Activated T-helper 1 cell treated with anti-CD3 and anti-CD28 coated beads, Interleukin-12 subunit alpha, Interleukin-12 subunit beta, Interleukin-2, Interleukin-4 antibody, amounts not matched to agents 30 ng/mL and 10 ng/mL and 1 ng/mL, durations not matched to agents 14 hours and 24 hours and 36 hours (primary cell): Measurements from ENCODE around the gene RBM5. TPM values are rescaled to one million over a fixed set of nuclear protein-coding genes. Genes with fewer than 3 reads are reported as not detected.
A peak's percentile ranks its signal among the peaks of the same experiment; 100 is the strongest.

Experiments used
- DNase-seq: peaks from one replicate; pipeline ENCODE4 v3.0.0; 2021; ENCODE audit warnings: low spot score
- H3K27ac Mint-ChIP-seq: one replicate; pipeline ENCODE4 v1.8.0; 2021; ENCODE audit warnings: mild to moderate bottlenecking, mixed read lengths
- H3K27me3 Mint-ChIP-seq: one replicate; pipeline ENCODE4 v1.8.0; 2022; ENCODE audit warnings: mild to moderate bottlenecking, moderate library complexity, mixed read lengths; ENCODE audit not compliant: insufficient read depth
- H3K36me3 Mint-ChIP-seq: one replicate; pipeline ENCODE4 v1.8.0; 2021; ENCODE audit warnings: low read depth, mixed read lengths
- H3K4me1 Mint-ChIP-seq: one replicate; pipeline ENCODE4 v1.8.0; 2021; ENCODE audit warnings: low read depth, mixed read lengths
- H3K4me3 Mint-ChIP-seq: one replicate; pipeline ENCODE4 v1.8.0; 2021; ENCODE audit warnings: mild to moderate bottlenecking, moderate library complexity, mixed read lengths
- H3K9me3 Mint-ChIP-seq: one replicate; pipeline ENCODE4 v1.8.0; 2021; ENCODE audit warnings: mixed read lengths
- intact Hi-C: fragments of 100-400 bp; cut with micrococcal nuclease; formaldehyde crosslinking; loops from one replicate; pipeline ENCODE4 v1.15.1; 2024
- total RNA-seq: library from RNA; stranded (reverse); gene quantifications from 2 replicates; pipeline ENCODE4 v1.2.3, GENCODE V29; 2022

Gene RBM5
- total RNA-seq, 1 donor from 2014 or later, result 157 TPM

GRCh38 chr3:50100956-50101845 is 12.5 kb downstream of the RBM5 start:
- peaks cover 60% of the 10 kb centered on the region for H3K36me3 Mint-ChIP-seq
- no peaks in the 10 kb centered on the region for H3K27me3 Mint-ChIP-seq
- H3K9me3 Mint-ChIP-seq, result no peaks in the 10 kb centered on the region
- H3K4me3 Mint-ChIP-seq, result no peak overlapping the region
- peaks cover 6% of the 10 kb centered on the region for H3K4me1 Mint-ChIP-seq
- intact Hi-C loops, result no loop called here
- H3K27ac Mint-ChIP-seq, result no peak overlapping the region
- no peak for DNase-seq

GRCh38 chr3:50102558-50102957 is 13.8 kb downstream of the RBM5 start:
- Mint-ChIP-seq H3K36me3 (peaks cover 62% of the 10 kb centered on the region), H3K27ac (no peak overlapping the region)
- DNase-seq, result no peak

GRCh38 chr3:50111757-50112156 is 23.0 kb downstream of the RBM5 start:
- H3K27ac Mint-ChIP-seq, result no peak overlapping the region
- no peak for DNase-seq
- H3K4me3 Mint-ChIP-seq, result no peak overlapping the region
- H3K36me3 Mint-ChIP-seq, result peaks cover 68% of the 10 kb centered on the region
- no peaks in the 10 kb centered on the region for H3K27me3 Mint-ChIP-seq
- H3K9me3 Mint-ChIP-seq, result no peaks in the 10 kb centered on the region
- peaks cover 9% of the 10 kb centered on the region for H3K4me1 Mint-ChIP-seq
- intact Hi-C loops, result no loop called here

More at GRCh38 chr3:50102558-50102957, 13.8 kb downstream of the RBM5 start:
- Mint-ChIP-seq H3K4me1 (no peaks in the 10 kb centered on the region), H3K4me3 (no peak overlapping the region), H3K27me3 (no peaks in the 10 kb centered on the region), H3K9me3 (no peaks in the 10 kb centered on the region)
- intact Hi-C loops, result no loop called here

GRCh38 chr3:50112462-50112861 is 23.7 kb downstream of the RBM5 start:
- Mint-ChIP-seq H3K4me1 (peaks cover 9% of the 10 kb centered on the region), H3K4me3 (no peak overlapping the region), H3K27ac (no peak overlapping the region), H3K9me3 (no peaks in the 10 kb centered on the region), H3K36me3 (peaks cover 67% of the 10 kb centered on the region), H3K27me3 (no peaks in the 10 kb centered on the region)
- intact Hi-C loops, result no loop called here
- DNase-seq, result no peak

- no peak overlapping the region for H3K4me3 Mint-ChIP-seq
- no peak for DNase-seq
- peaks cover 9% of the 10 kb centered on the region for H3K4me1 Mint-ChIP-seq
- H3K27me3 Mint-ChIP-seq, result no peaks in the 10 kb centered on the region
- intact Hi-C loops, result no loop called here
- H3K9me3 Mint-ChIP-seq, result no peaks in the 10 kb centered on the region
- peaks cover 49% of the 10 kb centered on the region for H3K36me3 Mint-ChIP-seq
- H3K27ac Mint-ChIP-seq, result no peak overlapping the region
Observed at GRCh38 chr3:50117120-50117519, 28.4 kb downstream of the RBM5 start.

- no peak overlapping the region for H3K27ac Mint-ChIP-seq
- intact Hi-C loops, result no loop called here
- no peak overlapping the region for H3K4me3 Mint-ChIP-seq
- no peaks in the 10 kb centered on the region for H3K27me3 Mint-ChIP-seq
- peaks cover 7% of the 10 kb centered on the region for H3K4me1 Mint-ChIP-seq
- no peak for DNase-seq
- no peaks in the 10 kb centered on the region for H3K9me3 Mint-ChIP-seq
- H3K36me3 Mint-ChIP-seq, result peaks cover 44% of the 10 kb centered on the region
Observed at GRCh38 chr3:50118237-50118636, 29.5 kb downstream of the RBM5 start.

- Mint-ChIP-seq H3K27me3 (no peaks in the 10 kb centered on the region), H3K27ac (no peak overlapping the region), H3K4me3 (no peak overlapping the region), H3K4me1 (no peaks in the 10 kb centered on the region), H3K36me3 (peaks cover 31% of the 10 kb centered on the region), H3K9me3 (no peaks in the 10 kb centered on the region)
- no peak for DNase-seq
- intact Hi-C loops, result loop anchor here (2.0 kb wide), 1 partner anchor 35 kb away; the partner anchor contains the start of gene SEMA3F
Observed at GRCh38 chr3:50119786-50120185, 31.1 kb downstream of the RBM5 start.

- no peak for DNase-seq
- intact Hi-C loops, result loop anchor here (1.0 to 2.0 kb wide), 4 partner anchors 34 to 153 kb away; partner anchors contain the start of gene SEMA3F
- no peaks in the 10 kb centered on the region for H3K9me3 Mint-ChIP-seq
- H3K27ac Mint-ChIP-seq, result no peak overlapping the region
- H3K27me3 Mint-ChIP-seq, result no peaks in the 10 kb centered on the region
- H3K4me3 Mint-ChIP-seq, result no peak overlapping the region
- no peaks in the 10 kb centered on the region for H3K4me1 Mint-ChIP-seq
- H3K36me3 Mint-ChIP-seq, result peaks cover 26% of the 10 kb centered on the region
Observed at GRCh38 chr3:50120364-50121071, 31.8 kb downstream of the RBM5 start.

GRCh38 chr3:50121072-50122032 is 32.6 kb downstream of the RBM5 start:
- no peaks in the 10 kb centered on the region for H3K9me3 Mint-ChIP-seq
- H3K4me3 Mint-ChIP-seq, result no peak overlapping the region
- H3K27ac Mint-ChIP-seq, result no peak overlapping the region
- DNase-seq, result peak; percentile 36
- no peaks in the 10 kb centered on the region for H3K4me1 Mint-ChIP-seq
- intact Hi-C loops, result loop anchor here (1.0 to 2.0 kb wide), 4 partner anchors 33 to 152 kb away; partner anchors contain the start of gene SEMA3F
- H3K36me3 Mint-ChIP-seq, result peaks cover 18% of the 10 kb centered on the region
- no peaks in the 10 kb centered on the region for H3K27me3 Mint-ChIP-seq

GRCh38 chr3:50122071-50122470 is 33.4 kb downstream of the RBM5 start:
- Mint-ChIP-seq H3K4me1 (no peaks in the 10 kb centered on the region), H3K27ac (no peak overlapping the region), H3K27me3 (no peaks in the 10 kb centered on the region), H3K9me3 (no peaks in the 10 kb centered on the region), H3K4me3 (no peak overlapping the region), H3K36me3 (peaks cover 14% of the 10 kb centered on the region)
- intact Hi-C loops, result no loop called here
- DNase-seq, result no peak

- H3K9me3 Mint-ChIP-seq, result no peaks in the 10 kb centered on the region
- intact Hi-C loops, result no loop called here
- no peaks in the 10 kb centered on the region for H3K27me3 Mint-ChIP-seq
- DNase-seq, result no peak
- H3K4me1 Mint-ChIP-seq, result no peaks in the 10 kb centered on the region
- H3K36me3 Mint-ChIP-seq, result peaks cover 11% of the 10 kb centered on the region
- no peak overlapping the region for H3K27ac Mint-ChIP-seq
- no peak overlapping the region for H3K4me3 Mint-ChIP-seq
Observed at GRCh38 chr3:50122661-50123391, 34.1 kb downstream of the RBM5 start.
